ENCODE data around the gene PSMD12. TPM values are rescaled to one million over a fixed set of nuclear protein-coding genes. Genes with fewer than 3 reads are reported as not detected.

PSMD12 gene
- total RNA-seq, 2 experiments from 2014 or later = 94.0 to 98.6 TPM

DNA sequence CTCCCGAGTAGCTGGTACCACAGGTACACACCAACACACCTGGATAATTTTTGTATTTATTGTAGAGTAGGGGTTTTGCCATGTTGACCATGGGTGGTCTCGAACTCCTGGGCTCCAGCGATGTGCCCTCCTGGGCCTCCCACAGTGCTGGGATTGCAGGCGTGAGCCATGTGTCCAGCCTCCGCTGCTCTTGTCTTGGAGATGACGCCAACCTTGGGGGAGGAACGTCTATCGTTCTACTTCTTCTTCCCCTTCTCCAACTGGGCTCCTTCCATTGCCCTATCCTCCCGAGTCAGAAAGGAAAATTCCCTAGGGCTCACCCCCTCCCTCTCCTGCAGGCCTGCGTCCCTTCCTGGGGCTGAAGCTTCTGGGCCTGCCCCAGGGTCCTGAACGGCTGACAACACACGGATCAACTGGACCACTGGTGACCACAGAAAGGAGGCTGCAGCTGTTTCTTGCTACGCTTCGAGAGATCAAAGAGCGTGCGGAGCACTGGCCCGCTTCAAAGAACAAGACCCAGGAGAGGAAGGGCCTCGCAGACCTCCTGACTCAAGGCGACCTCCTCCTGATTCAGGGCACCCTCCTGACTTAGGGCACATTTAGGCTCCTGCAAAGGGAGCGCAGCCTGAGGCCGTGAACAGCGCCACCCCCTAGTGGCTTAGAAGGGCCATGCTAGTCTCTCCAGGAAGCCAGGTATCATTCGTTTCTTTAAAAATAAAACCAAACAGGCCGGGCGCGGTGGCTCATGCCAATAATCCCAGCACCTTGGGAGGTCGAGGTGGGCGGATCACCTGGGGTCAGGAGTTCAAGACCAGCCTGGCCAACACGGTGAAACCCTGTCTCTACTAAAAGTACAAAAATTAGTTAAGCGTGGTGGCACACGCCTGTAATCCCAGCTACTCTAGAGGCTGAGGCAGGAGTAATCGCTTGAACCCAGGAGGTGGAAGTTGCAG lies 72.8 kb downstream of the PSMD12 start:
- Mint-ChIP-seq H3K4me3 (no peak overlapping the region), H3K27me3 (no peaks in the 10 kb centered on the region), H3K36me3 (no peaks in the 10 kb centered on the region), H3K4me1 (ENCODE audit: low read depth) (no peaks in the 10 kb centered on the region), H3K9me3 (no peaks in the 10 kb centered on the region), H3K27ac (no peak overlapping the region)
- peak; percentile 80 for DNase-seq
- intact Hi-C loops (cut with micrococcal nuclease) = loop anchor here (1.0 kb wide), 1 partner anchor 72 kb away; no protein-coding TSS in a partner anchor
- ChIA-PET POLR2A (no interaction called here), CTCF (interaction anchor here (0.6 to 9.7 kb wide), 14 partner anchors 8 to 166 kb away, joined by 3 to 96 read pairs (median 3); no protein-coding TSS in a partner anchor)

DNA sequence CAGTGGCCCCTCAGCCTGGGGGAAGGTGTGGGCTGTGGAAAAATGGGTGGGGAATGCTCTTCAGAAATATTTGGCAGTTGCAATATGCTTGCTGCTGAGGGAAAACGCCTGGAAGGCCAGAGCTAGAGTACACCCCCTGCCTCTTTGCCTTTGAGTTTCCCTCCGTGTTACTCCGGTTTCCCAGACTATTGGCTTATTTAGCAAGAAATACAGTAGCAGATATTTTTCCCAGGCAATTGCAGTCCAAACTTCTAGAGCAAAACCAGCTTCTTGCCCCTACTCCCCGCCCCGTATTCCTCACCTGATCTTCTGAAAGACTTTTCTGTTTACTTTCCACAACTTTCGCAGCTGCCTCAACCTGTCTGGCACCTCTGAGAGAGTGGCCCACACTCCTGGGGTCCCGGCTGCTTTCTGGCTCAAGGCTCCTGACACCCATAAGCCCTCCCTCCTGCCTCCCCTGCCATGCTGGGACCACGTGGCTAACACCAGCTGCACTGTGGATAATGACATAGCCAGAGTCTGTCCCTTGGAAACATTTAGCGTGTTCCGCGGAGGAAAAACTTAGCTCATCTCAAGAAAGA lies 75.6 kb downstream of the PSMD12 start:
- intact Hi-C loops (cut with micrococcal nuclease) = no loop called here
- Mint-ChIP-seq H3K27ac (no peak overlapping the region), H3K4me1 (ENCODE audit: low read depth) (no peaks in the 10 kb centered on the region), H3K4me3 (no peak overlapping the region), H3K9me3 (no peaks in the 10 kb centered on the region), H3K36me3 (no peaks in the 10 kb centered on the region), H3K27me3 (no peaks in the 10 kb centered on the region)
- CTCF ChIA-PET = interaction anchor here (9.7 kb wide), 1 partner anchor 69 kb away, joined by 96 read pairs; no protein-coding TSS in a partner anchor
- POLR2A ChIA-PET = no interaction called here
- no peak for DNase-seq

DNA sequence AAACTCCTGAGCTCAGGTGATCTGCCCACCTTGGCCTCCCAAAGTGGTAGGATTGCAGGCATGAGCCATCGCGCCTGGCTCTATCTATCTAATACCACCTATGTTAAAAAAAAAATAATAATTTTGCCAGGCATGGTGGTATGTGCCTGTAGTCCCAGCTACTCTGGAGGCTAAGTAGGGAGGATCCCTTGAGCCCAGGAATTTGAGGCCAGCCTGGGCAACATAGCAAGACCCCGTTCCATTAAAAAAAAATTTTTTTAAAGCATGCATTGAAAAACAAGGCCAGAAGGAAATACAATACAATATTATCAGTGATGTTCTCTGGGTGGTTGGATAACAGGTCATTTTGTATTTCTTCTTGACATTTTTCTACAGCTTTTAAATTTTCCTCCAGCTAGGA lies 76.1 kb downstream of the PSMD12 start:
- H3K4me1 Mint-ChIP-seq (ENCODE audit: low read depth) = no peaks in the 10 kb centered on the region
- H3K4me3 Mint-ChIP-seq = no peak overlapping the region
- POLR2A ChIA-PET = no interaction called here
- H3K27me3 Mint-ChIP-seq = no peaks in the 10 kb centered on the region
- CTCF ChIA-PET = interaction anchor here (9.7 kb wide), 1 partner anchor 68 kb away, joined by 96 read pairs; no protein-coding TSS in a partner anchor
- H3K9me3 Mint-ChIP-seq = no peaks in the 10 kb centered on the region
- H3K27ac Mint-ChIP-seq = no peak overlapping the region
- H3K36me3 Mint-ChIP-seq = no peaks in the 10 kb centered on the region
- intact Hi-C loops (cut with micrococcal nuclease) = no loop called here
- no peak for DNase-seq

DNA sequence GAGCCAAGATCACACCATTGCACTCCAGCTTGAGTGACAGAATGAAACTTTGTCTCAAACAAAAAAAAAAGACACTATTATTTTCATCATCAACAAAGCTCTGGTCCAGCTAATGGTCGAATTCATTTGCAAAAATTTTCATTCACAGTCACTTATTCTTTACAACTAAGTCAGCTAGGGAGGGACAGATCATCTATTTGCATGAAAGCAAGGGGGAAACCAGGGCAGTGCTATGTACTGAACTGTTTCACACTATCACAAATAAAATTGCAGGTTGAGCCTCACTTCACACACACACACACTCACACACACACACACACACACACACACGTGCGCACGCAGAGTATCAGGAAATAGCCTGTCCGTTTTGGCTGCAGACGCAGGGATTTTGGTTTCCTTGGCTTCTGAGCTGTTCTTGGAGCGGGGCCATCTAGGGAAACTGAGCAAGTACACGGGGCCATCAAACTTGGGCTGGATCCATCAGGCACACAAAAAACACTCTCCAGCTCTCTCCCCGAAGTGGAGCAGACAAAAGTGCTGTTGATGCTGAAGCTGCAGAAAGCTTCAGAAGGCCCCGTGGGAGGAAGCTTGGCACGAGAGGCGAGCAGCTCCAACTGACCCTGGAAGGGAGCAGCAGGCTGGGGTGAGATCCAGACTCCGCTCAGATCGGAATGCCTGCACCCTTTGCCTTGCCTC lies 77.0 kb downstream of the PSMD12 start:
- H3K9me3 Mint-ChIP-seq = no peaks in the 10 kb centered on the region
- no peaks in the 10 kb centered on the region for H3K4me1 Mint-ChIP-seq (ENCODE audit: low read depth)
- ChIA-PET CTCF (interaction anchor here (0.6 to 9.7 kb wide), 2 partner anchors 12 to 67 kb away, joined by 5 to 96 read pairs; no protein-coding TSS in a partner anchor), POLR2A (interaction anchor here (0.6 to 1.1 kb wide), 2 partner anchors 23 to 459 kb away, joined by 3 to 5 read pairs; no protein-coding TSS in a partner anchor)
- intact Hi-C loops (cut with micrococcal nuclease) = no loop called here
- no peaks in the 10 kb centered on the region for H3K36me3 Mint-ChIP-seq
- no peak for DNase-seq
- H3K27ac Mint-ChIP-seq = no peak overlapping the region
- no peaks in the 10 kb centered on the region for H3K27me3 Mint-ChIP-seq
- no peak overlapping the region for H3K4me3 Mint-ChIP-seq

Other genes starting within 250 kb of the PSMD12 start
- 10 to 100 TPM; 52.0 to 53.1 TPM for gene HELZ, start 121.4 kb downstream of the PSMD12 start, total RNA-seq
- 10 to 100 TPM; 35.7 to 37.3 TPM for gene PITPNC1, start 10.7 kb upstream of the PSMD12 start, total RNA-seq